Panc1 (cell line): Measurements from ENCODE around the gene CEACAM18. TPM values are rescaled to one million over a fixed set of nuclear protein-coding genes. Genes with fewer than 3 reads are reported as not detected.

ENCODE experiments used
- ATAC-seq: fragments of 200-7000 bp; cut with Tn5 transposase; 2 replicates; pipeline ENCODE4 v1.9.1; 2020; ENCODE audit warnings: mild to moderate bottlenecking, moderate library complexity
- BruUV-seq: library from RNA; stranded (reverse); fragments of 400-500 nt; replicated peaks from 2 replicates; lab custom pipeline; 2021; lab: Mats Ljungman, UMichigan
- CTCF ChIA-PET: fragments of 300-600 bp; sonication (Branson Sonifier 250); formaldehyde crosslinking; loops from one replicate; lab custom pipeline; 2022; ENCODE audit warnings: antibody characterized with exemption; lab: Charles Lee
- POLR2A ChIA-PET: fragments of 300-600 bp; sonication (Branson Sonifier 250); formaldehyde crosslinking; loops from one replicate; lab custom pipeline; 2022; ENCODE audit warnings: antibody characterized with exemption; lab: Charles Lee
- DNase-seq: peaks from one replicate; pipeline ENCODE4 v3.0.0-alpha.2; 2010; ENCODE audit warnings: low read depth, low spot score
- H3K27ac ChIP-seq: 2 replicates; pipeline ENCODE4 v1.5.1; 2011; ENCODE audit warnings: mild to moderate bottlenecking, low read length, inconsistent platforms
- H3K27me3 ChIP-seq: fragments of 200-500 bp; sonication (Bioruptor generic); 2 replicates; pipeline ENCODE4 v1.6.0; 2014; ENCODE audit warnings: low read length, inconsistent platforms; ENCODE audit not compliant: control insufficient read depth, insufficient read depth
- H3K36me3 ChIP-seq: fragments of 200-500 bp; sonication (Bioruptor generic); 2 replicates; pipeline ENCODE4 v1.5.1; 2014; ENCODE audit warnings: inconsistent platforms, mild to moderate bottlenecking, low read length, moderate library complexity; ENCODE audit not compliant: control insufficient read depth, insufficient read depth
- H3K4me1 ChIP-seq: 2 replicates; pipeline ENCODE4 v1.5.1; 2011; ENCODE audit warnings: inconsistent platforms, mild to moderate bottlenecking, low read length, moderate library complexity; ENCODE audit not compliant: control insufficient read depth, insufficient read depth
- H3K4me3 ChIP-seq, 2 experiments: 2 replicates each; pipeline ENCODE4 v1.5.1; 2011 to 2012; ENCODE audit warnings: low read depth in 2 of 2, low read length in 2 of 2, mild to moderate bottlenecking in 2 of 2, inconsistent platforms in 1 of 2, moderate library complexity in 1 of 2
- H3K9me3 ChIP-seq: fragments of 200-500 bp; sonication (Bioruptor generic); 2 replicates; pipeline ENCODE4 v1.5.1; 2014; ENCODE audit warnings: low read depth, mild to moderate bottlenecking, inconsistent platforms, low read length, moderate library complexity; ENCODE audit not compliant: control insufficient read depth, insufficient read depth
- POLR2AphosphoS5 ChIP-seq: IDR thresholded peaks from 2 replicates; pipeline ENCODE4 v1.6.1; 2012; ENCODE audit warnings: mild to moderate bottlenecking, low read depth, low read length, moderate library complexity
- SIN3A ChIP-seq: IDR thresholded peaks from 2 replicates; pipeline ENCODE4 v1.6.1; 2012; ENCODE audit warnings: low read depth, mild to moderate bottlenecking, low read length, moderate library complexity, borderline replicate concordance; ENCODE audit not compliant: insufficient read depth
- TCF7L2 ChIP-seq: IDR thresholded peaks from 2 replicates; pipeline ENCODE4 v1.6.1; 2011; ENCODE audit warnings: mild to moderate bottlenecking, low read depth, low read length, inconsistent platforms
- in situ Hi-C: cut with HindIII; loops from 2 replicates; pipeline ENCODE4 v1.10.0; 2016; ENCODE audit warnings: low sequenced_read_pairs, low pct_unique_long_range_greater_than_20kb
- intact Hi-C: fragments of 100-400 bp; cut with micrococcal nuclease; formaldehyde crosslinking; loops from one replicate; pipeline ENCODE4 v1.10.0; 2022; ENCODE audit not compliant: unreplicated experiment
- total RNA-seq: library from RNA; stranded (reverse); gene quantifications from one replicate; pipeline ENCODE4 v1.2.1, GENCODE V29; 2021; ENCODE audit not compliant: unreplicated experiment
- TF ChIP-seq, protein P1 (sequence below), 2 experiments: IDR thresholded peaks; 2 replicates each; pipeline ENCODE4 v1.6.1; 2011 to 2012; ENCODE audit warnings: low read depth in 2 of 2, control low read depth in 1 of 2, low read length in 1 of 2, mild to moderate bottlenecking in 1 of 2, moderate library complexity in 1 of 2; ENCODE audit not compliant: insufficient read depth in 1 of 2
- TF ChIP-seq, protein P2 (sequence below): fragments of 450-650 bp; IDR thresholded peaks from 2 replicates; pipeline ENCODE4 v1.5.1; 2017; ENCODE audit warnings: mild to moderate bottlenecking

The CEACAM18 gene
- total RNA-seq, 1 experiment from 2014 or later, result not detected

DNA sequence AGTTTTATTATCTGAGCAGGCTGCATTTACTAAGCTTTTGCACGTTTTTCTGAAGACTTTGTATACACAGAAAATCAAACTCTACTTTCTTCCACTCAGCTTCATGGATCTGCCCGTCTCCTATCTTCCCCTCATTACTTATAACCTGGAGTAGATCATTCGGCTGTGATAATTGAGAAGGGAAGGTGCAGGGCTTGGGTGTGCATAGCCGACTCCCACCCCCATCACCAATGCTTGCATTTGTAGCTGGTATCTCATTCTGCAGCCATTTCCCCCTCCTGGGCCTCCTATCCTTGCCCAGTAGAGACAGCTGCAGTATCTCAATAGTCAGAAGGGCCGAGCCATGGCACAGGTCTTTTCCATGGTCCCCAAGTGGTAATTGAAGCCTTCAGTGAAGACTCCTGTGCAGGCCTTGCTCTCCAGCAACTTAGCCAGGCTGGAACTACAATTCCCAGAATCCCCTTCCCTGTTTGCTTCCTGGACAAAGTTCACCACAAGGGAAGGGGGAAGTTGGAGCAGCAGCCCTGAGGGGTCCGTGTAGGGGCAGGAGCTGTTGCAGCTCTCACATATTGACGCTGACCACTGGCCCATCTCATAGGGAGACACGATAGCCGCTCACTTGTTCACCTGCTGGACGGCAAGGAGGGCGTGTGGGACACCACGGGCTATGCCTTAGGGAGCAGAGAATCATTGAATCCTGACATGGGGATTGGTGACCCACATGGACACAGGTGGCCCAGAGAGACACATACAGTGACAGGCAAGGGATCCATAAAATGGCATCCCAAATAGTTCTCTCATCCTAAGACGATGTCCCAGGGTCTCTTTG is 18.0 kb upstream of the CEACAM18 start:
- H3K9me3 ChIP-seq, result no peaks in the 10 kb centered on the region
- DNase-seq, result no peak
- in situ Hi-C loops, result no loop called here
- intact Hi-C loops, result no loop called here
- no peak overlapping the region for H3K27ac ChIP-seq
- H3K27me3 ChIP-seq, result peaks cover 3% of the 10 kb centered on the region; the same call in 1 of the 2 replicates
- ATAC-seq, result no peak
- TF ChIP-seq TCF7L2 (no peak), SIN3A (no peak), POLR2AphosphoS5 (no peak)
- TF ChIP-seq, protein P1, sequence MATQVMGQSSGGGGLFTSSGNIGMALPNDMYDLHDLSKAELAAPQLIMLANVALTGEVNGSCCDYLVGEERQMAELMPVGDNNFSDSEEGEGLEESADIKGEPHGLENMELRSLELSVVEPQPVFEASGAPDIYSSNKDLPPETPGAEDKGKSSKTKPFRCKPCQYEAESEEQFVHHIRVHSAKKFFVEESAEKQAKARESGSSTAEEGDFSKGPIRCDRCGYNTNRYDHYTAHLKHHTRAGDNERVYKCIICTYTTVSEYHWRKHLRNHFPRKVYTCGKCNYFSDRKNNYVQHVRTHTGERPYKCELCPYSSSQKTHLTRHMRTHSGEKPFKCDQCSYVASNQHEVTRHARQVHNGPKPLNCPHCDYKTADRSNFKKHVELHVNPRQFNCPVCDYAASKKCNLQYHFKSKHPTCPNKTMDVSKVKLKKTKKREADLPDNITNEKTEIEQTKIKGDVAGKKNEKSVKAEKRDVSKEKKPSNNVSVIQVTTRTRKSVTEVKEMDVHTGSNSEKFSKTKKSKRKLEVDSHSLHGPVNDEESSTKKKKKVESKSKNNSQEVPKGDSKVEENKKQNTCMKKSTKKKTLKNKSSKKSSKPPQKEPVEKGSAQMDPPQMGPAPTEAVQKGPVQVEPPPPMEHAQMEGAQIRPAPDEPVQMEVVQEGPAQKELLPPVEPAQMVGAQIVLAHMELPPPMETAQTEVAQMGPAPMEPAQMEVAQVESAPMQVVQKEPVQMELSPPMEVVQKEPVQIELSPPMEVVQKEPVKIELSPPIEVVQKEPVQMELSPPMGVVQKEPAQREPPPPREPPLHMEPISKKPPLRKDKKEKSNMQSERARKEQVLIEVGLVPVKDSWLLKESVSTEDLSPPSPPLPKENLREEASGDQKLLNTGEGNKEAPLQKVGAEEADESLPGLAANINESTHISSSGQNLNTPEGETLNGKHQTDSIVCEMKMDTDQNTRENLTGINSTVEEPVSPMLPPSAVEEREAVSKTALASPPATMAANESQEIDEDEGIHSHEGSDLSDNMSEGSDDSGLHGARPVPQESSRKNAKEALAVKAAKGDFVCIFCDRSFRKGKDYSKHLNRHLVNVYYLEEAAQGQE (IDR thresholded peaks at IDR 0.05; ENCODE audit: insufficient read depth in 1 of 2, low read depth in 2 of 2, low read length in 1 of 2), result no peak
- TF ChIP-seq, protein P2, sequence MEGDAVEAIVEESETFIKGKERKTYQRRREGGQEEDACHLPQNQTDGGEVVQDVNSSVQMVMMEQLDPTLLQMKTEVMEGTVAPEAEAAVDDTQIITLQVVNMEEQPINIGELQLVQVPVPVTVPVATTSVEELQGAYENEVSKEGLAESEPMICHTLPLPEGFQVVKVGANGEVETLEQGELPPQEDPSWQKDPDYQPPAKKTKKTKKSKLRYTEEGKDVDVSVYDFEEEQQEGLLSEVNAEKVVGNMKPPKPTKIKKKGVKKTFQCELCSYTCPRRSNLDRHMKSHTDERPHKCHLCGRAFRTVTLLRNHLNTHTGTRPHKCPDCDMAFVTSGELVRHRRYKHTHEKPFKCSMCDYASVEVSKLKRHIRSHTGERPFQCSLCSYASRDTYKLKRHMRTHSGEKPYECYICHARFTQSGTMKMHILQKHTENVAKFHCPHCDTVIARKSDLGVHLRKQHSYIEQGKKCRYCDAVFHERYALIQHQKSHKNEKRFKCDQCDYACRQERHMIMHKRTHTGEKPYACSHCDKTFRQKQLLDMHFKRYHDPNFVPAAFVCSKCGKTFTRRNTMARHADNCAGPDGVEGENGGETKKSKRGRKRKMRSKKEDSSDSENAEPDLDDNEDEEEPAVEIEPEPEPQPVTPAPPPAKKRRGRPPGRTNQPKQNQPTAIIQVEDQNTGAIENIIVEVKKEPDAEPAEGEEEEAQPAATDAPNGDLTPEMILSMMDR, result no peak
- ChIA-PET CTCF (interaction anchor here (0.6 kb wide), 1 partner anchor 82 kb away, joined by 4 read pairs; no protein-coding TSS in a partner anchor), POLR2A (interaction anchor here (0.7 kb wide), 1 partner anchor 121 kb away, joined by 3 read pairs; no protein-coding TSS in a partner anchor)
- BruUV-seq, result no TSS peak
- no peak overlapping the region for H3K4me3 ChIP-seq
- no peaks in the 10 kb centered on the region for H3K4me1 ChIP-seq
- no peaks in the 10 kb centered on the region for H3K36me3 ChIP-seq

DNA sequence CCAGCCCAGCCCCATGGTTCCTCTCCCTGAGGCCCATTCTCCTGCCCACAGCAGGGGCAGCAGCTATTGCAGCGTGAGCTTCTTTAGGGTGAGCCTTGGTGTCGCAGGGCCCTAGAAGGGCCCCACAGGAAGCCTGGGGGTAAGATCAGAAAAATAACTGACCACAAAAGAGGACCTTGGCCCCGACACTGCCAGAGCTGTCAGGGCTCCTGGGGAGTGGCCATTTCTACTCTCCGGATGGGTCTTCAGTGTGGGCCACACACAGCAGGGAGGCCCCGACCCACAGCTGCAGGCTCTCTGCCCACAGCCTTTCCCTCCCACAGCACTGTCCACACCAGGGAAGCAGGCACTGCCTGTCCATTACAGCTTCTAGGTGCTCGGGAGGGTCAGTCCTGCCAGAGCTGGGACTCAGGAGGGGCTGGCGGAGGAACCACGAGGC is 16.6 kb upstream of the CEACAM18 start:
- DNase-seq (no peak), ATAC-seq (no peak)
- Histone ChIP-seq H3K4me1 (no peaks in the 10 kb centered on the region), H3K9me3 (no peaks in the 10 kb centered on the region), H3K27me3 (peaks cover 5% of the 10 kb centered on the region; the same call in 1 of the 2 replicates), H3K4me3 (no peak overlapping the region), H3K27ac (no peak overlapping the region), H3K36me3 (no peaks in the 10 kb centered on the region)
- in situ Hi-C loops (no loop called here), intact Hi-C loops (no loop called here)
- CTCF ChIA-PET, result no interaction called here
- BruUV-seq, result no TSS peak
- POLR2A ChIA-PET, result no interaction called here
- no peak for TF ChIP-seq POLR2AphosphoS5
- TF ChIP-seq, protein P1 (IDR thresholded peaks at IDR 0.05; ENCODE audit: insufficient read depth in 1 of 2, low read depth in 2 of 2, low read length in 1 of 2), result no peak
- no peak for TF ChIP-seq SIN3A
- TF ChIP-seq, protein P2, result no peak
- no peak for TF ChIP-seq TCF7L2
